GM18502 (cell line): ENCODE results near the gene ADD3.

ENCODE experiments used
- ATAC-seq: cut with Tn5 transposase; IDR thresholded peaks from one replicate; pipeline ENCODE4 v1.9.1; 2021; ENCODE audit warnings: mild to moderate bottlenecking; ENCODE audit not compliant: unreplicated experiment, poor library complexity

ADD3 gene

DNA sequence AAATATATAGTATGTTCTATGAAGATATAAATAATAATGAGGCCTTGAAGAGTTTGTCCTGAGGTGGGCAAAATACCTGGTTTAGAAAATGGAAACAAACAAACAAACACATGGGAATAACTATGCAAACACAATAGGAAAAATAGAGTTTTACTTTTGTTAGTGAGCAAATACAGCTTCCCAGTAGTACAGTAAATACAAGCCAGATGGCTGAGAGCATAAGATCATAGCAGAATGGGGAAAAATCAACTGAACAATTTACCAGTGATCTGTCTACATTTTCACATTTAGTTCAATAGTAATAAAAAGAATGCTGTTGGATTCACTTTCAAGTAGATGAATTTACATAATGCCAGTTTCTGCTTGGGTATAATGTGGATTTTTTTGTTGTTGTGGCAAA, 45.1 kb downstream of the ADD3 start:
- no peak for ATAC-seq

DNA sequence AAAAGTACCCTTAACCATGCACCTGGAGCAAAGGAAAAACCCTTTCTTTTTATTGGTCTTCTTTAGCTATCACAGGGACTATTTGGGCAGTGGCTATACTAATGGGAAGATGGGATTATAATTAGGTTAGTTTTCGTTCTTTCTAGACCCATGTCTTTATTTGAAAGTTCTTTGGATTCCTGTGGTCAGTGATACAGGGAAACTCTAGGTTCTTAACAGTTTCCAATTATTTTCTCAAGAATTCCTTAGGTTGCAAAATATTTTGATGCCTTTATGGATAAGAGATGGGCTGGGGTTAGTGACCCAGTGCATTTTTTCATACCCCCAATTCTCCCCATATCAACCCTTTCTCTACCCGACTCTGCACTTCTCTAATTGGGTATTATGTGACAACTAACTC, 49.0 kb downstream of the ADD3 start:
- ATAC-seq, result no peak

DNA sequence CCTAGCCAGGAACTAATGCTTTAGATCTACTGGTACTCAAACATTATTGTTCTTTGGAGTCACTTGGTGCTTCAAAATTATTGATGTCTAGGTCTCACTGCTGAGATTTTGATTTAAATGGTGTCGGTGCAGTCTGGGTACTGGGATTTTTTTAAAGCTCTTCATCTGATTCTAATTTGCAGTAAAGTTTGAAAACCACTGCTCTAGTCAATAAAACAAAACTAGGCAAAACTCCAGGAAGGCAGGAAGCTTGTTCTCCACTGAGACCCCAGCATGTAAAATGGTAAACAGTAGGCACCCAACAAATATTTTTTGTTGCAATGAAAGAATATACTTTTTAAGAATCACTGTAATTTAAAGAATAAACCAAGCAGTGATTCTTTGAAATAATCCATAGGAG, 49.7 kb downstream of the ADD3 start:
- no peak for ATAC-seq

DNA sequence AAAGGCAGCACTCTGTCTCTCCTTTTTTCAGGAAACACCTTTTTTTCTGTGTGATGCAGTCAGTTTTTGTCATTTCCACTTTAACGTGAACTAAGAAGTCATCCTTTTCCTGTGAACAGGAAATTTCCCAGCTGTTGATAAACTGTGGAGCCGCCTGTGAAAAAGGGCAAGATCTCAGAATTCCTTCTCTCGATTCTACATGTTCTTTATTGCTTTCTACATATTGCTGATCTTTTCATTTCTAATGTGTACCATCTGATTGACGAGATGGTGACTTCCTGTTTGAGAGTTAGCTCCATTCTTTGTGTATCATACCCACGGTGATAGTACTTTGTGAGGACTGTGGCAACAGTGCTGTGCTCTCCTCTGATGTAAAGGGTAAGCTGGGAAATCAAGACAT, 50.4 kb downstream of the ADD3 start:
- no peak for ATAC-seq

DNA sequence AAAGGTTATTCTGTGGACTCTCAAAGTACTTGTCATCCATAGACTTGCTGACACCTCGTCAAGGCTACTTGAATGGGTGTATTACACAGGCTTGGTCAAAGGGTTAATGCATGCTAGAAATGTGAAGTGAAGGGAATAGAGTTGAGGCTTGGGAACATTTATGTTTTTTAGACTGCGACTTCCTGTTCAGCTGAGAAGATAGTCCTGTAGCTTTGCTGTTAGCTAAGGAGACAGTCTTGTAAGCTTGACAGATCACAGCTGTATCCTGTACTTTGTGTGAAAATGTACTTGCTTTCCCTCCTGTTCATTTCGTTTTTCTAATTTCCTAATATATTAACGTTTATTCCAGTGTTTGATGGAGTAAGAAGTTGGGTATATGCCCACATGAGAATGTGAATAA, 52.1 kb downstream of the ADD3 start:
- peak; percentile 48 for ATAC-seq

DNA sequence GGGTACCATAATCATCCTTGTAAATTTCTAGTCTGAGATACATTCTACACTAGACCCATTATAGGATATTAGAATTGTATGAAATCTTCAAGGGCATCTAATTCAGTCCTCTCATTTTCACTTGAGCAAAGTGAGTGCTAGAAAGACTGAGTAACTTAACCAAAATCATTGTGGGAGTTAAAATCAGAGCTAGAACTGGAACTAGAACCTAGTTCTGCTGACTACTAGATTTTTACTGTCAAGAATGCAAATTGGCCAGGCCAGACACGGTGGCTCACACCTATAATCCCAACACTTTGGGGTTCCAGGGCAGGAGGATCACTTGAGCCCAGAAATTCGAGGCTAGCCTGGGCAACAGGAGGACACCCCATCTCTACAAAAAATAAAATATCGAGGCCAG, 53.9 kb downstream of the ADD3 start:
- ATAC-seq, result no peak

DNA sequence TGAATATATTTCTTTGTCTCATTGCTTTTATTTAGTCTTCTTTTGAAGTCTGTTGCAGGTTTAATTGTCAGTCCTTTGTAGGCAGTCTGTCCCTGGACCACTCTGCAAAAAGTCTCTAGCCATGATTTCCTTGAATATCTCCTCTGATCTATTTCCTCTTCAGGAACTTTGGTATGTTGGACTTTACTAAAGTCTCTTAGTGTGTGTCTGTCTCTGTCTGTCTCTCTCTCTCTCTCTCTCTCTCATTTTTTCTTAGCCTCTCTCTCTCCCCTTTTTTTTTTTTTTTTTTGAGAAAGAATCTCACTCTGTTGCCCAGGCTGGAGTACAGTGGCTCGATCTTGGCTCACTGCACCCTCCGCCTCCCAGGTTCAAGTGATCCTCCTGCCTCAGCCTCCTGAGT, 57.5 kb downstream of the ADD3 start:
- no peak for ATAC-seq

DNA sequence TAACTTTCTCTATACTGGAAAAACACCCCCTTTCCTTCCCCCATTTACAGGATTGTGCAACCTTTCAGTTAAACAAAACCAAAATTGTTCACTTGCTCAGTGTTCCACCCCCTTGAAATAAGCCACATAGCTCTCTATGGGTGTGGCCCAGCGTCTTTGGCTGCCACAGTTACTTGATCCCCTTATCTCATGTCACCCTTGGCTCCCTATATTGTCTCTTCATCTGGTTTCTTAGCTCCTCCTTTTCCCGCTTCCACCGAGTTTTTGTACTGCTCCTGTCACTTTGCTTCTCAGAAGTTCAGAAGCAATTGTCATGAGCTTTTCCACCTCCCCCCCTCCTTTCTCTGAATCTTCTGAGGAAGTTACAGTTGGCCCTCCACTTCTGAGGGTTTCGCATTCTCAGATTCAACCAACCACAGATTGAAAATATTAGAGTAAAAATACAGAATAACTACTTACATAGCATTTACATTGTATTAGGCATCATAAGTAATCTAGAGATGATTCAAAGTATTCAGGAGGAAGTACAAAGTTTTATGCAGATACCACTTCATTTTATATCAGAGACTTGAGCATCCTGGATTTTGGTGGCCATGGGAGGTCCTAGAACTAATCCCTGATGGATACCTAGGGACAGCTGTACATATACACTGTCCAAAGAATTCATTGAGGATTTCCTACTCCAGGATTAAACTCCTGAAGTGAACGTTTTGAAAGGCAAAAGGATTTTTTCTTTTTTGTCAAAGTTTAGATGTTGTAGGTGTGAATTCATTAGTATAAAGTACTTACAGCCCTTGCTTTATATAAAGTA, 60.4 kb downstream of the ADD3 start:
- ATAC-seq, result peak; percentile 63

DNA sequence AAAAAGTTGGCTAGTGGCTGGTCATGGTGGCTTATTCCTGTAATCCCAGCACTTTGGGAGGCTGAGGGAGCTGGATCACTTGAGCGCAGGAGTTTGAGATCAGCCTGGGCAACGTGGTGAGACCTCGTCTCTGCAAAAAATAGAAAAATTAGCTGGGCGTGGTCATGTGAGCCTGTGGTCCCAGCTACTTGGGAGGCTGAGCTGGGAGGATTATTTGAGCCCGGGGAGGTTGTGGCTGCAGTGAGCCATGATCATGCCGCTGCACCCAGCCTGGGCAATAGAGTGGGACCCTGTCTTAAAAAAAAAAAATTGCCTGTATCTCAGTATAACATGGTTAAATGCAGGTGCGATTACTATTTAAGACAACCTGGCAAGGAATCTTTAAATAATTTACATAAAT, 61.0 kb downstream of the ADD3 start:
- ATAC-seq, result no peak

DNA sequence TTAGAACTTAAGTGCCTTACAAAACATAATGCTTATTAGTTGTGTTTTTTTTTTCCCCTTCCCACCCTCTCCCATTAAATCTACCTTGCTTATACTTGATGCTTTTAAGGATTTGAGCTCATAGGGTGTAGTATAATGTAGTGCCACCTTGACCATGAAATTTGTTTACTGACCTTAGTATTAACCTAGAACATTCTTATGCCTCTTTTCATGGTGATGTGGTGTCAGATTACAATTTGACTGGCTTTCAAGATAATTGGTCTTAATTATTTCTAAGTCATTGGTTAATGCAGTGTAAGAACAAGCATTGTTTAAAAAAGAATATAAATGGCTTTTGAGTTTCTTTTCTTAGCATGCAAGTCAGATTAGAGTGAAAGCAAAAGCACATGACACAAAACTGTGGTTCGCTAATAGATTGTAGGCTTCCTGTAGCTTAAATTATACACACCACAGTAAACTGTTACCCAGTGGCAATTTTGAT, 61.8 kb downstream of the ADD3 start:
- peak; percentile 68 for ATAC-seq

DNA sequence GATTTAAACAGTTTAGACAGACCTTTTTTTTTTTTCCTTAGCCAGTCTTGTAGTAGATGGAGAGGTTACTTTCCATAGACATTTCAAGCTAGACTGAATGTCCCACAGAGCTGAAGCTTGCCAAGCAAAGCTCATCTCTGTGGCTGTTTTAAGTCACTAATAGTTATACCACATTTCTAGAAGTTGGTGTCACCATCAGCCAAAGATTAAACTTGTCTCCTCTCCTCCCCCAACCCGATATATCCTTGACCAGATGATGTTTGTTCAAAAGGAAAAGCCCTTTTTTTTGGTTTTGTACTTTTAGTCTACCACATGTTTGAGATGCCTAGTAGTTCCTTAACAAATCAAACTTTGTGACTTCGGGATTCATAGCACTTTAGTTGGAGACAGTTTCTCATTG, 66.1 kb downstream of the ADD3 start:
- ATAC-seq, result no peak

DNA sequence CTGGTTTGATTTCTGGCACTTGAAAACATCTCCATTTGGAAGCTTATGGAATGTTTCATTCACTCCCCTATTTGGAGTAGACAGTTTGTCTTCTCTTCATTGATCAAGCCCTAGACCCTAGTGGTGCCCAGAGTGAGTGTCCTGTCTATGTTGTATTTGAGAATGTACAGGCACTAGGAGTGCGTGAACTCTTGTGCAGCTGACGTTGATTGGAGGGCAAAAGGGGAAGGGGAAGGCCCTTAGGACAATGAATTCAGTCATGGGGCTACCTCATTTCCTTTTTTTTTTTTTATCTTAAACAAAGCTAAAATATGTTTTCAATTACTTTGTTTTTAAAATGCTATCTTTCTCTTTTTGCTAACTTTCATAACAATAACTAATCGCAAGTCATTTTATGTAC, 66.5 kb downstream of the ADD3 start:
- no peak for ATAC-seq

DNA sequence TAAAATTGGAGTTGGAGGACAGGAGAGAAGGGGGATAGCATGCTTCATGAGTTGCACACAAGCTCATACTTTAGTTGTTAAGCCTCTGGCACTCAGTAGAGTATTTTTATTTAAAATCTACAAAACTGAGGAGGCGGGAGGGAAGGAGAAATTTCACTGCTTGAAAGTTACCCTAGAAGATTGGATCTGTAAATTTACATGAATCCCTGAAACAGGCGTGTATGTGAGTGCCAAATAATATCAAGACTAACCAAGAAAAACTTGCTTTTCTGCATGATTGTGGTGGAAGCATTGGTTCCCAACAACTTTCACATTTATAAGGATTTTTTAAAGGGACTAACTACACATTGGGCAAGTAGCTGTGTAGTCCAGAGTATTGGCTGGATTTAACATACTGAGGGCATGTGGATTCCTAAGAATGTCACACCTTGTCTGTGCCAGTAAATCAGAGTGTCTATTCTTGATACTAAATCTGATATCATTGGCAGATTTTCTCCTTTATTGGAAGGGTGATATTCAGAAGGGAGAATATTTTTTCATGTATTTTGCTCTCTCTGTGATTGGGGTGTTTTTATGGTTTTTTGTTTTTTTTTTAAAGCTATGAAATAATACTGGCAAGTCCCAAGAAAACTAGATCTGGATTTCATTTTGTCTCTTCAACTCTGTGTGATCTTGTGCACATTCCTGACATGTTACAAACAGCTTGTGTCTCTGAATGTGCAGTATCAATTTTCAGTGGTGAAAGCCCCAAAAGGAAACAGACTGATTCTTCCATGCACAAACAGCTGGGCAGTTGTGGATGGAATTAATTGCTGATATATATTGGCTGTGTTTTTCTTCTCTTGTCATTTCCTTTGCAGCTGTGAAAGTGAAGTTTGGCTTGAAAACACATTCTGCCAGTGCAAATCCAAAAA, 67.2 kb downstream of the ADD3 start:
- no peak for ATAC-seq

DNA sequence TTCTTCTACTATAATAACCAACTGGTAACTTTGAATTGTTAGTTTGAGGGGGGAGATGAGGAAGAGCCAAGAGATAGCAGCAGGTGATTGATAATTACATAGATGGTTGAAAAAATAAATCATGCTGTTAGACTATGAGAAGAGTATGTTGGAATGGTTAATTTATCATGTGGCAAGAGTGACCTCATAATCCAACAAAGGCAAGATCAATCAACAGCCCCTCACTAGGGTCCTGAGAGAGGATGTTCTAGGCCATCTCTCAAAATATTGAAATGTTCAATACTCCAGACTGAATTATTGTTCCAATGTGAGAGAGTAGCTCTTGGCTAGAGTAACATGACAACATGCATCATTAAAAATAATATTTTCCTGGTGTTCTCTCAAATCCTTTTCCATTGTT, 67.9 kb downstream of the ADD3 start:
- ATAC-seq, result no peak

DNA sequence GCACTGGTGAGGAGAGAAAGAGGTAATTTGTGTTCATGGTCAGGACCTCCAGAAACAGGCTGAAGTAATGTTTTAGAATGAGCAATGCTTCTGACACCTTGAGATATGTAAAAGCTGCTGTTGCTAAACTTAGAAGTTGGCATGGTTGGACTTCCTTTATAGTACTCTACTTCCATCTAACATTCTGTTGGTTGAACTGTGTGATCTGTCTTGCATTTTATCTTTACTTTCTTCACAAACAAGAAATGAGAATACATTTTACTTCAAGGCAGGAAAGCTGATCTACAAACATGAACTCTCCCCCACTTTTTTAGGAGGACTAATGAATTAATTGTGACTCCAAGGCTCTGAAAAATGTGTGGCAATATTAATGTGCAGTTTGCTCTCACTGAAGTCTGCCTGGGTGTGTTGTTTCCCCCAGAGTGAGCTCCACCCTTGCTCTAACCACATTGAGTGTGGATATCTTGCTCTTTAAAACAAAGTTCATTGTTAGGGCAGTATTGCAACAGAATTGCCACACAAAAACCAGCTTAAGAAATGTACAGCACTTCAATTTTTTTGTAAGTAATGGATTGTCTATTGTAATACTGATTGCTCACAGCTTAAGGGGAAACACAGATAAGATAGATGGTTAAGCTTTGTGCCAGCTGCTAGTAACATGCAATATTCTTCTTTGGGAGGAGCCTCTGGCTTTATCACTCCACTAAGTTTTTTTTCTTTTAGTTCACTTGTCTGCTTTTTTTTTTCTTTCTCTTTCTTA, 69.0 kb downstream of the ADD3 start:
- ATAC-seq, result peak; percentile 84

DNA sequence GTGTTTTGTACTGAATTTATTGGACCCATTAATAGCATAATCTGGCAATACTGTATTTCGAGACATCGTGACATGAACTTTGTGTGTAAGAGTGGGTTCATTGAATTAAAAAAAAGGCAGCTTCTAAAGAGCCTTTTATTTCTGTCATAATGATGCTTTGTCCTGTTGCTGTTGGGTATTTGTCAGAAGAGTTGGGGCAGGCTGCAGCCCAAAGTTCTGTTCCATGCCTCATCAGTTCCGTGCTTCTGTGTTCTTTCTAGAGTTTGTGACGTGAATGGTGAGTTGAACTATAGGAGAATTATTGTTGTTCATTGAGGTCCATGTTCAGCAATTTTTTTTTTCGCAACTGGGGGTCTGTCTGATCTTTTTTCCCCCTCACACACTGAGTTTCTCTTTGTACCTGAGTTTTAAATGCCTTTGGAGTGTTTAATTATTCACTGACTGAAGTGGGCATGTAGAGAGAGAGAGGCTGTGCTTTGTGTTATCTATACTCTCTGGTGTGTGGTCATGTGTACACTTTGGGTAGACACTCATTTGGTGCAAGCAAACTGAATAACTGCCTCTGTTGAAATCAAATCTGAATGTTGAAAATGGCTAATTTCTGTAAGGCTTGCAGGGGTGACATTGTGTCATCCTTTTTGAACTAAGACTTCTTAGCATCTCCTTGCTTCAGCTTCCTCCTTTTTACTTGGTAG, 69.8 kb downstream of the ADD3 start:
- no peak for ATAC-seq

DNA sequence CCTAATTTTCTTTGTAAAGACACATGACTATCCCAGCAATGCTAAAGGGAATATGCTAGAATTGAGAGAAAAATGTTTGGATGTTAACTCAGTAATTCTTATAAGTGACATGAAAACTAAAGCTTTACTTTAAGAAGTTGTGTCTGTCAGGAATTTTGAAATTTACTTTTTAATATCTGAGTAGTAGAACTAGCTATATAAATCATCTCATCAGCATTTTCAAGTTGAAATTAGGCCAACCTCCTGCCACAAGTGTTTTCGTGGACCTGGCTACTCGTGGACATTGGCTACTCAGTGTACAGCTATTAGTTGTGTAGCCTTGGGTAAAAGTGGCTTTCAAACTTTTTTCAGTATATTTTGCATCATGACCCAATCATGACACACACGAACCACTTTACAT, 70.5 kb downstream of the ADD3 start:
- ATAC-seq, result no peak

DNA sequence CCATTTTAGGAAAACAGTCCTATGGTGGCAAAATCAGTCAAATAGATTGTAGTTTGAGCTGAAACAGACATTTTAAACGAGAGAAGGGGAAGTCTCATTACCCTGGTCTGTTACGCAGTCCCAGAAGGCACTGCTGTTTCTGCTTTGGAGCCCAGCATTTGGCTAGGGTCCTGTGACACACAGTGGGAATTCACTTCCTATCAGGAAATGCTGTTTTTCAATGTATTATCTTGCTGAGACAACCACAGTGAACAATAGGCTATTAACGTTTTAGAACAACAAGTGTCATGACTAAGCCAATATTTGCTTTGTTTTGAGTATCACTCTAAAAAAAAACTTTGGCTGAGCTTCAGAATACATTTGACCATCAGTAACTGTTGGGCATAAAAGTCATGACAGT, 74.1 kb downstream of the ADD3 start:
- no peak for ATAC-seq

DNA sequence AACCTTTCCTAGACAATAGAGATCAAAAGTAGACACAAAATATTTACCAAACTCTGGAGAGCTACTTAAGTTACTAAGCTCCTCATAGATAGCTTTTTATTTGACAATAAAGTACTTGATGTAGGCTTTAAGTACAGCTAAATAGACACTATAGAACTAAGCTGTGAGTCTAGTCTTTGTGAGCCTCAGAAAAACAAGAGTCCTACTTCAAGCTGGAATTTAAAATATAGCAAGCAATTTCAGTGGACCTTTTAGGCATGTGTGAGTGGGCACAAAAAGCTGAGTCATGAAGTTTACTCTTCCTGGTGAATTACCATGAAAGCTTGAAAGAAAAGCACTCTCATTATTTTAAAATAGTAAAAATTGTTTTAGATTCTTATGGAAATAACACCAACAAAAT, 76.1 kb downstream of the ADD3 start:
- ATAC-seq, result no peak

DNA sequence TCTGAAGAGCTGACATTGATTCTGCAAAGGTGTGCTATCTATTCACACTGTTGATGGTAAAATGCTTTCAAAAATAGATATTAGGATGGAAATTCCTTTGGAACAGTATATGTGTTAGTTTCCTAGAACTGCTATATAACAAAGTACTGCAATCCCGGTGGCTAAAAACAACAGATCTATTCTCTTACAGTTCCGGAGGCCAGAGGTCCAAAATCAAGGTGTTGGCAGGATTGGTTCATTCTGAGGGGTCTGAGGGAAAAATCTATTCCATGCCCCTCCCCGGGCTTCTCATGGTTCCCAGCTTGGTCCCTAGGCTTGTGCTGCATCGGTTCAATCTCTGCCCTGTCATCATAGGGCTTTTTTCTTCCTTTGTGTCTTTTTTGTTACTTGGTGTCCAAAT, 79.9 kb downstream of the ADD3 start:
- ATAC-seq, result no peak
